ENCODE measurements around the gene KTN1.

Gene KTN1

DNA sequence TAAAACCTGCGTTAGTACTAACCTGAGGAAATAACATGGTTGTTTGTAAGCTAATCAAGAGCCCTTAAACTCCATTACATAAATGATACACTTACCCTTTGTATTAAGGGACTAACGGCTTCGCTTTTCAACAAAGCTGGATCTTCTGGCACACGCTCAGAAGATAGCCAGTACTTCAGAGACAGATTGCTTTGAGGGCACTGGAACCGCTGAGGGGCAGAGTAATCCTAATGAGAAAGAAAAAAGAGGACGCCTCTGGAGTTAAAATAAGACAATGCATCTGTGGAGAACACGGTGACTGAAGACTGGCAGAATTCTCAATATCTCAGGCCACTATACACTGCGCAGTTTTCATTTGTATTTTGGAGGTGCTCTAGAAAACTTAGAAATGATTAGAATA is 1.5 kb upstream of the KTN1 start:
- DNase-seq = no peak

DNA sequence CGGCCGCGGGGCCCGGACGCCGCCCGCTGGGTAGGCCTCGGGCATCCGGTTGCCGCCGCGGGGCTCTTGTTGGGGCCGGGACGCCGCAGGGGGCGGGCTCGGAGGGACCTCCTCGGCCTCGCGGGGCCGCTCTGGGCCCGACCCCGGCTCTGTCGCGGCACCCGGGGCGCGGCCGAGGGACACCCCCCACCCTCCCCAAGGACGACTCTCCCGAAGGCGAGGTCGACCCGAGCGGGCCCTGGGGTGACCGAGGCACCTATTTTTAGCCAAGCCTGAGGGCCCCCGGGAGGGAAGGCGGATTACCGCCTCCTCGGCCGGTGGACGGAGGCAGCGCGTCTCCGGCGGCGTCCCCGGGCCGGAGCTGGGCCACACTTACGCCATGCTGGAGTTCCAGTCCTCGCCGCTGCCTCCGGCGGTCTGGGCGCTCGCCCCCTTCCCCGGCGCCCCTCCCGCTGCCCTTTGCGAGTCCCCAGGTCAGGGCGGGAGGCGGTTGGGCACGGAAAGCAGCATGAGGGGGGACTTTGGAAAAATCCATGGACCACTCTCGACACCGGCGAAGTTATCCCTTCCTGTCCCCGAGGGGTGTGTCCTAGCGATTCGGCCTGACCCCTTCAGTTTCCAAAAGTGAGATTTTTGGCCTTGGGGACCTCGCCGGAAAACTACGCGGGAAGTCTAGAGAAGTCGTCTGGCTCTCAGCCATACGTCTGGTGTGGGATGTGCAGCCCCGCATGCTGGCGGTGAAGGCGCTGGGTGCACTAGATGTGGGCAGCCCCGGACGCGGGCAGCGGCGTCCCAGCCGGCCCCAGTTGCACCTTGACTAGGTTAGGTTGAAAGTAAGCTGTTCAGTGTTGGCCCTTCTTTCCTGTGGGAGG is 699 bp downstream of the KTN1 start:
- DNase-seq = peak; percentile 67

DNA sequence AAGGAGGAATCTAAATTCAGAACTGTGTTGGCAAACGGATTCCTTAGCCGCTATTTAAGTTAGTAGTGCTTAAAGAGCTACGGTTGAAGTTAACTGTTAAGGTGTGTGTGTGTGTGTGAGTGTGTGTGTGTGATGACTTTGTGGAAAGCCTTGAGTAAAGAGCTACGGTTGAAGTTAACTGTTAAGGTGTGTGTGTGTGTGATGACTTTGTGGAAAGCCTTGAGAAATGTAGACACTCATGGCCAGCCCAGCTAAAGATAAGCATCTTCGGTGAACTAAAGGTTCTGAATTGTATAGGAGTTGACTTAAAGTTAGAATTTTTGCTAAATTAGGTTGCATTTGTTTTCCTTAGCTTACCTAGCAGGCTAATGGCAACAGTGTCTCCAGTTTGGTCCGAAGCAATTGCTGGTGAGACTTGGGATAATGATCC is 1.4 kb downstream of the KTN1 start:
- no peak for DNase-seq

DNA sequence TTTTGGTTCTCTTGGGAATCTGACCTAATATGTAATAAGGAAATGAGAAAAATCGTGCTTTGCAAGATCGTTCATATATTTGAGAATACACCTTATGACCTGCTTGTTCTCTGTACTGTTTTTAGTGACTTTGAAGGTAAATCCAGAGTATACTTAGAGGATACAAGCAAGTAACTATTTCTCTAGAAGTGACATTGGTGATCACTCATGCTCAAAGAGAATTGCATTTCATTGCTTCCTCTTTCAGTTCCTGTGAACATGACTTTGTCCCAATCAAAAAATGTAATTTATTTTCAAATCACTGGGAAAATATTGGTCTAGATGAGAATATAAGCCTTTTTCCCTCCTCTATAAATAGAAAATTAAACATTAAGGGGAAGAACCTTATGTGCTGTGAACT is 2.7 kb downstream of the KTN1 start:
- DNase-seq = no peak

DNA sequence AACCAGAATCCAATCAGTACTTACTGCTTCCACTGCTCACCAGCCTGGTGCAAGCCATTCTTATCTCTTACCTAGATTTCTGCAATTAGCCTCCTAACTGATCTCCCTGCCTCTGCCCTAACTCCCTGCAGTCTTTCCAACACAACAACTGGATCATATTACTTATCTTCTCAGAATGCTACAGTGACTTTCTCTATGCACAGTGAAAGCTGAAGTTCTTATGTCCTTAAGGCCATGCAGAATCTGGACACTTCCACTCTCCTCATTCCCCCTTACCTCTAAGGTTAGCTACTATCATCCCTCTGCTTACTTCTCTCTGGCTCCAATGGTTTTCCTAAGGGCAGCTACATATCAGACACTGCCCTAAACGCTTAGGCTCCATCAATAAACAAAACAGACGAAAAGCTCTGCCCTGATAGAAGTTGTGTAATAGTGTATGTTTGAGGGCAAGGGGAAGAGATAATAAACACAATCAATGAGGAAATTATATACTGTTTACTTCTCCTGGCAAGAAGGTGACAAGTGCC is 4.0 kb downstream of the KTN1 start:
- DNase-seq = no peak

DNA sequence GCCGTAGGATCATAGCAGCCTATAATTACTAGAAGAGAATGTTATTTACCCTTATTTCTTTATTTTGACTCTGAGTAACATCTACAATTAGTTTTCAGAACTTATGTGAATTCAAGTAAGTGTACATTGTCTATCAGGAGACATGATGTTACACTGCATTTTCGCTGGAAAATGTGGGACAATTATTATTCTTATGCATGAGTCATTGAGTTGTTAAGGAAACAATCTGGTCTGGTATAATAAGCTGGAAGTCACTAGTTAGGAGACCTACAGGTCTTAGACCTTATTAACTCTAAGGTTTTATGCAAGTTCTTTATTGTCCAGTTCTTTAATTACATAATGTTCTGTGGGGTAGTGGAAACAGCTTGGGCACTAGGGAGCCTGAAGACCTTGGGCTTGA is 5.8 kb downstream of the KTN1 start:
- no peak for DNase-seq

DNA sequence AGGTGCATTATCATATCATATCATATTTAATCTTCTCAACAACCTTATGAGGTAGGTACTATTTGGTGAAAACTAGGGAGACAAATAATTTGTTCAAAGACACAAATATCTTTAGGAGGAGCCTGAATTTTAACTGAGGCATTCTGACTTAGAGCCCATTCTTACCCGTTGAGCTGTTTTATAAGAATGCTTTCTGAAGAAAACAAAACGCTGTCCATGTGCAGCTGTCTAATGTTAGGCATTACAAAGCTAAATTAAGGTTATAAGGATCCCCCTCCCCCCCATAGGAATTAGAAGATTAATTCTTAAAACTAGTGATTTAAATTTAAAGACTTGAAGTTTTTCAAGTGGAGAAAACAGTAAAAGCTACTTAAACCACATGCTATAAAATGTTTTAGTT is 6.4 kb downstream of the KTN1 start:
- DNase-seq = no peak

DNA sequence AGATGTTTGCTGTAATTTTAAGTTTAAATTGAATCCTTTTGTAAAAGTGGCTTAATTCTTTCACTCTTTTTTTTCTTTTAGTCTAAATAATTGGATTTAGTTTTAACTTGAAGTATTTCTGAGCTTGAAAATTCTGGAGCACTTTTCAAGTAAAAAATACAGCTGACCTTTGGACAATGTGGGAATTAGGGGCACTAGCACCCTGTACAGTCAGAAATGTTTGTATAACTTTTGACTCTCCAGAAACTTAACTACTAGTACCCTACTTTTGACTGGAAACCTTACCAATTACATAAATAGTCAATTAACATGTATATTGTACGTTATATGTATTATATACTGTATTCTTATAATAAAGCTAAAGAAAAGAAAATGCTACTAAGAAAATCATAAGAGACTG is 7.8 kb downstream of the KTN1 start:
- DNase-seq = no peak

DNA sequence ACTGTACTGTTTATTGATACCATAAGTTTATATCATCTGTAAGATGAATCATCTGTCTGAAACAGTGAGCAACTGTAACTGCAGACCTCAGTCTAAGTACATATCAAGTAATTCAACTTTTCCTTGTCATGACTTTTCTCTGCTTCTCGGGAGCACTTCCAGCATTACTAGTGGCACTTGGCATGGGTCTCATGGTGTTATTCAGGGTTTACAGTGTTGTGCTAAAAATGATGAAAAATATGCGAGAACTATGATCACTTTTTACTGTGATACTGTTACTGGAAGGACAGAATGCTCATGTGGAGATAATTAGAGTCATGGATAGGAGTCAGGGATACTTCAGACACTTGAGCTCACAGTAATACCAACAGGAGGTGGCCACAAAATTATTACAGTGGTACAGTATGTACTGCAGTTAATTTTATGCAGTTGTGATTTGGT is 8.3 kb downstream of the KTN1 start:
- DNase-seq = no peak

DNA sequence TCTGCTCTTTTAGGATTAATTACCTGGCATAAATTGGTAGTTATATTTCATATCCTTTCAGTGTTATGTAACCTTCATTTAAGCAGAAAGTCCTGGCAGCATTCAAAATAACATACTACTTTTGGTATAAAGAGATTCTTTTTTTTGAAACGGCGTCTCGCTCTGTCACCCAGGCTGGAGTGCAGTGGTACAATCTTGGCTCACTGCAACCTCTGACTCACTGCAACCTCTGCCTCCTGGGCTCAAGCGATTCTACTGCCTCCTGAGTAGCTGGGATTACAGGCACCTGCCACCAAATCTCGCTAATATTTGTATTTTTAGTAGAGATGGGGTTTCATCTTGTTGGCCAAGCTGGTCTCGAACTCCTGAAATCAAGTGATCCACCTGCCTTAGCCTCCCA is 9.2 kb downstream of the KTN1 start:
- no peak for DNase-seq

DNA sequence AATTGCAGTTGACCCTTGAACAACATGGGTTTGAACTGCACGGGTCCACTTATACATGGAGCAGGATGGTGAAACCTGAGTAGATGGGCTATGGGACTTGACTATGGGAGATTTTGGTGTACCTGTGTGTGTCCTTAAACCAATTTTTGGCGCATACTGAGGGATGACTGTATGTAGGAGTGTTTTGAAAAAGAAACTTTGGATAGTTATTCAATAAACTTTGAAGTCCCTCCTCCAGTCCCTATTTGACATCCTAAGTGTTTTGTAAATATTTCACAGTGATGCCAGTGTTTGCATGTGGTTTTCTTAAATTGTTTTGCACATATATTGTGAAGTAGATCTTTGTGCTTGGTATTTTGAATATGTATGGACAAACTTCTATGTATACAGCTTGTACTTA is 12.4 kb downstream of the KTN1 start:
- no peak for DNase-seq

DNA sequence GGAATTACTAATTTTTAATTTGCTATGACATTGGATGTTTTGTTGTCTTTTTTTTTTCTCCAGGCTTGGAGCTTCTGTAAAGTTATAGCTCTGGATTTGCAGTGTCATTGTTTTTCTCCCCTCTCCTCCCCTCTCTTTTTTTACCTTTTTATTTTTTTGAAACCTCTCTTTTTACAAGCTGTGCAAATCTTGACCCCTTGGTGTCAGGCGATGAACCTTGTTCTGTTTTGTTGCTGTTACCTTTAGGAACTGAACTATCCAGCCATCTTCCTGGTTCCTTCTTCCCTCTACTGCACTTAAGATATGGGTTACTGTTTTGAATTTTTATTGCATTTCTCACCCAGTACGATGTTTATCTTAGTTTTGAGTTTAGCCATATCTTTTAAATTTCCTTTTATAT is 13.7 kb downstream of the KTN1 start:
- no peak for DNase-seq

DNA sequence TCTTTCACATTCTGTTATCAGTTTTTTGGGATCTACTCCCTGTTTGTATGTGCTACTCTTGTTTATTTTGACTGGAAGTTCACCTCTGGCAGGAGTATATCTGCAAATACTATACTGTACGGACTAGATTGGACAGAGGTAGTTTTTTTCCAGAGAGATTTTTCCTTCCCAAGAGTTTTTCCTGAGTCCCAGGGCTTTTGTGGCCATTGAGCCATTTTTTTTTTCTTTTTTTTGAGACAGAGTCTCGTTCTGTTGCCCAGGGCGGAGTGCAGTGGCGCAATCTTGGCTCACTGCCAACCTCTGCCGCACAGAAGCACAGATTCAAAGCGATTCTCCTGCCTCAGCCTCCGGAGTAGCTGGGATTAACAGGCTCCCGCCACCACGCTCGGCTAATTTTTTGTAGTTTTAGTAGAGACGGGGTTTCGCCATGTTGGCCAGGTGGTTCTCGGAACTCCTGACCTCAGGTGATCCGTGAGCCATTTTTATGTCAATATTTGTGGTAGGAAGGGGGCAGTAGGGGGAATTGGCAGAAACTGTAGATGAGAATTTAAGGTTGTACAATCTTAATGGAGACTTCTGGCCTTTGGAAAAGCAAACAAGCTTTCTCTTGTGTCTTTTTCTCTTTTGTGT is 19.4 kb downstream of the KTN1 start:
- no peak for DNase-seq

DNA sequence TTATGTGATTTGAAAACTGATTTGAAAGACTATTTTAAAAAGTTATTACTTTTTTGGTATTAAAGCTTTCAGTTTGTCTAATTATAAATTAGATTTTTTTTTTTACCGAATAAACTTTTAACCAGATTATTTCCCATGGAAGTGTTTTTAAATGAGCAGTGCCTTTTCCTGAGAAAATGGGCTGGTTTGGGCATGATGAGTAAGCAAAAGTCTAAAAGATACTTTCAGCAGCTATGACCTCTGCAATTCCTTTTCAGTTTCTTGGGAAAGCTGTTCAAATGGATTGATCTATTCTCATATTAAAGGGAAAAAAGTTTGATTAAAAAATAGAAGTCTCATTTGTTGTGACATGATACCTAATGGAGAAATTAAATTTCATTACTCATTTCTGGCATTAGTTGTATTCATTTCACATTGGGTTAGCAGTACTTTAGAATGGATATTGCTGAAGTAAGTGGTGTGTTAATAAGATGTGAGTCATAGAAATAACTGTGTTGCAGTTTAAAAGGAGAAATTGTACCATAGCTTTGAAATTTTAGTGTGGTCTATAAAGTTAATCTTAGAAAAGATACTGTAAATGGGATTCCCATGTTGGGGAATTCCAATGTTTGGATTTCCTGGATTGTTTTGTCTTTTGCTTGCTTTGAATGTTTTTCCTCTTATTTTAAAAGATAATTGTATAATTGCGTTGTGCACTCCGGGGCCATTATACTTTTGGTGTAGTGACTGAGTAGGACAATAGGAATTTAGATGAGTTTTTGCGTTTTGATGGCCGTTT is 21.0 kb downstream of the KTN1 start:
- no peak for DNase-seq

DNA sequence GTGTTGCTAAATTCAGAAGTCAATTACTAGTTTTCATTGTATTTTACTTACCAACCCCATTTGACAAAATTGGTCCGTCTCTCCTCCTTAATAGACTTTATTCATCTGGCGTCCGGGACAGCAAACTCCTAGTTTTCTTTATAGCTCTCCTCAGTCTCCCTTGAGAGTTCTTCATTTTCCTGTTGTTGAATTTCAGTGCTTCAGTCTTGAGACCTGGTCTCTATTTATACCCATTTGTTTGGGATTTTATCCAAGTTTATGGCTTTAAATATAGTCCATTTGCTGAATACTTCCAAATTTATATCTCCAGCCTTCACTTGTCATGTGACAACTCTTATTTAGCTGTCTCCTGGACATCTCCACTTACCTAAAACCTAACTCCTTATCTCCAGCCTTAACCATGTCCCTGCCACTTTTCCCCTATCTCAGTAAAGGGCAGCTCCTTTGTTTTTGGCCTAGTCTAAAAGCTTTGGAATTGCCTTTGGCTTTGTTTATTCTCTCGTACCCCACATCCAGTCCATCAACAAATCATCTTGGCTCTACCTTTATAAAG is 23.5 kb downstream of the KTN1 start:
- no peak for DNase-seq

DNA sequence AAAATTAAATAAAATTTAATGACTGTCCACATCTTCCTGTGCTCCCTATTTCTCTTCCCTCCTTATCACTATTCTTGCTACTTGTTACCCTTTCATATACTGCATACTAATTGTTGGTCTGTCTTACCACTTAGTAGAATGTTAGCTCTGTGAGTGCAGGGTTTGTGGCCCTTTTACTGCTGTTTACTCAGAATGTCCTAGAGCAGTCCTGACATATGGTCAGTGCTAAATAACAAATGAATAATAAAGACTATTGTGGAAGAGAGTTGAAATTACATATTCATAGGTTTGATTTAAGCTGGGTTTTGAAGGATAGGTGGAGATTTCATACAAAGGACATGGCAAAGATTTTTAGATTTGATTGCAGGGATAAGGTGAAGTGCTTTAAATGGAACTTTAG is 24.5 kb downstream of the KTN1 start:
- DNase-seq = no peak

DNA sequence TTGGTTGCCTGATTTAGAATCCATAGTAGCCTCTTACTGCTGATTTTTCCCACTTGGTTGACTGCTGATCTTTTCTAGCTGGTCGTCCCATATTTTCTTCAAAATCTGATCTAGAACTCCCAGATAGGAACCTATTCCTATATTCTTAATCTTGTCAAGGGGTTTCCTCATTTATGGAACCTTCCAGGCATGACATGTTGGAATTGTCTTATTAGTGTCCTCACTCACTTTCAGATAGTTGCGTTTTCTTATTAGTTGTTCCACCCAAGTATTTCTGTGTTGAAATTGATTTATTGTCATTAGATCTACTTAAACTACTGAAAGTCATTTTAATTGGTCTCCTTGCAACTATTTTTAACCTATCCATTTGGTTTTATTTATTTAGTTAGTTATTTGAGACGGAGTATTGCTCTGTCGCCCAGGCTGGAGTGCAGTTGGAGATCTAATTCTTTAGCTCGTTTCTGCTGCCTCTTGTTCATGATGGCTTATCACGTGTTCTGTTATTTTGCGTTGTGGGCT is 25.0 kb downstream of the KTN1 start:
- no peak for DNase-seq

DNA sequence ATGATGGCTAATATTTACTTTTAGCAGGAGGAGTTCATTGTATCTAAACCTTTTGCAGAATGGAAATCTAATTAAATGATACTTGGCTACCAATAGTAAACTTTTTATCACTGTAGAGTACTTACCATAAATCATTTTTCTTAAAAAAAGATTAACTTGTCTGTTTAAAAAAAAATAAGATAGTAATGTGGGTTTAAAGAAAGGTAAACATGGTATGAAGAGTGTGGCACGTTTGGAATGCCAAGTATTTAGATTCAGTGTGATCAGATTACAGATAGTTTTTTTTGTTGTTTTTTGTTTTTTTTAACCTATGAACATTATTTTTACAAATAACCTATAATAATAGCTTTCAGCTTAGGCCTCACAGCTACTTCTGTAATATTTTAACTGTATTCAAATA is 25.8 kb downstream of the KTN1 start:
- DNase-seq = no peak

DNA sequence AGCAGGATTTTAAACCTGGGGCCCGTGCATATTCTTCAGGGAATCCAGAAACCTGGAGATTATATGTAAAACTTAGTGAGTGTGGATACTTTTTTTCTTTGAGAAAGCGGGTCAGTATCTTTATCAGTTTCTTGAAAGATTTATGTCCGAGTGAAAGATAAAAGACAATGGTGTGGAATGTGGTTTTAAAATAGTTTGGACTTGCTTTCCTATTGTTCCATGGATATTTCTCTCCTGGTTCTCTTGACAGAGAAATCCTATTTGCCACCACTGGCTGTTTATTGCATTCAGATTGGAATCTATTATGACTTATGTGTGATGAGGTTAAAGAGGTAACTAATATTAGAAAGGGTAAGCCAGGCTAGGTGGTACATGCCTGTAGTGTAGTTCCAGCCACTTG is 27.4 kb downstream of the KTN1 start:
- no peak for DNase-seq

DNA sequence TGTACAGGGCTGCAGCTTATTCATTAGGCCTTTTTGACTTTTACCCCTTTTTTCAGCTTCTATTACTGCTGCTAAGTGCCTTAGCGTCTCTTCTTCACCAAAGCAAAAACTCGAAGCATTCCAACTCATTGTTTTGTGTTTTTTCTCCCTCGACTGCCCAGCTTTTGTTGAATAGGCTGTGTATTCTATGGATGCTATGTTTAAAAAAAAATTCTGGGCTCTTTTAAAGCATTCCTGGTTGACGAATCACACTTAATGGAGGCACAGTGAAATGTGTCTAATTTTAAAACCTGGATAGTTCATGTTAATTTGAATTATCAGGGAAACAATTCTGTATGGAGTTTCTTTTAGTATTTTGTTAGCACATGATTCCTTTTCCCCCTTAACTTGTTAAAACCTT is 29.7 kb downstream of the KTN1 start:
- DNase-seq = no peak

DNA sequence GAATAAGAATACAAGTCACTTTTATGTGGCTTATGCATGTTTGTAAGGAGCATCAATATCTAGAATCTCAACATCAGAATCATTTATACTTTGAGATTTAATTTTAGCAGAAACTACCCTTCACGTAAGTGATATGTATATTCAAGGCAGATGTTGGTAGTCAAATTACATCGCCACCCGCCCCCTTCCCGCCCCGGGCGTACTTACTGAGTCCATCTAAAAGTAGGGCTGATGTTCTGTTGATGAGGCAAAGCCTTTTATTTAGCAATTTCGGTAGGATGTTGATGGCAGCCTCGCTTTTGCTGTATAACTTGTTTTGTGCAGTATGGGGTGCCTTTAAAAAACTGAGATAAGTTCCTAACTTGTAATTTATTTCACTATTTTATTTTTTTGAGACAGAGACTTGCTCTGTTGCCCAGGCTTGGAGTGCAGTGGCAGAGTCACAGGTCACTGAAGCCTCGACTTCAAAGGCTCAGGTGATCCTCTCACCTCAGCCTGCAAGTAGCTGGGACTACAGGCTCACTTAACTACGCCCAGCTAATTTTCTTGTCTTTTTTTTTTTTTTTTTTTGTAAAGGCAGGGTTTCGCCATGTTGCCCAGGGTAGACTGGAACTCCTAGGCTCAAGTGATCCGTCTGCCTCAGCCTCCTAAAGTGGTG is 30.8 kb downstream of the KTN1 start:
- no peak for DNase-seq

DNA sequence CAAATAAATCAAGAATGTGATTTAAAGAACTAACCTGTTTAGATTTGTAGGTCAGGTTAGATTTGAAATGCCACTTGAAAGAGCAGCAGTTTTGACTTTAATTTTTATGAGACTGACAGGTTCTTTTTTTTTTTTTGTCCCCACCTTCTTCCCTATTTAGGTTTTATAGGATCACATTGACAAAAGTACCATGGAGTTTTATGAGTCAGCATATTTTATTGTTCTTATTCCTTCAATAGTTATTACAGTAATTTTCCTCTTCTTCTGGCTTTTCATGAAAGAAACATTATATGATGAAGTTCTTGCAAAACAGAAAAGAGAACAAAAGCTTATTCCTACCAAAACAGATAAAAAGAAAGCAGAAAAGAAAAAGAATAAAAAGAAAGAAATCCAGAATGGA is 31.9 kb downstream of the KTN1 start:
- no peak for DNase-seq

Measured in left hindlimb (tissue), 1 donor.